HCT116 (cell line): ENCODE results near the gene MBD3L2B.
"Not testable (repeated sequence)": the region's sequence is repeated elsewhere in the genome, so short reads cannot be mapped to it uniquely, and the experiment has no call there.

Source experiments
- SP1 ChIP-seq: IDR thresholded peaks from 2 replicates; pipeline ENCODE4 v1.6.1; 2012; ENCODE audit warnings: low read depth
- ZFX ChIP-seq: fragments of 450-650 bp; IDR thresholded peaks from 2 replicates; pipeline ENCODE4 v1.6.1; 2017
- TF ChIP-seq, protein P1 (sequence below): IDR thresholded peaks from 2 replicates; pipeline ENCODE4 v1.6.1; 2012
- TF ChIP-seq, protein P2 (sequence below): IDR thresholded peaks from 2 replicates; pipeline ENCODE4 v1.6.1; 2011; ENCODE audit warnings: mild to moderate bottlenecking, low read length, moderate library complexity; ENCODE audit not compliant: insufficient replicate concordance; ENCODE audit errors: extremely low read depth

DNA sequence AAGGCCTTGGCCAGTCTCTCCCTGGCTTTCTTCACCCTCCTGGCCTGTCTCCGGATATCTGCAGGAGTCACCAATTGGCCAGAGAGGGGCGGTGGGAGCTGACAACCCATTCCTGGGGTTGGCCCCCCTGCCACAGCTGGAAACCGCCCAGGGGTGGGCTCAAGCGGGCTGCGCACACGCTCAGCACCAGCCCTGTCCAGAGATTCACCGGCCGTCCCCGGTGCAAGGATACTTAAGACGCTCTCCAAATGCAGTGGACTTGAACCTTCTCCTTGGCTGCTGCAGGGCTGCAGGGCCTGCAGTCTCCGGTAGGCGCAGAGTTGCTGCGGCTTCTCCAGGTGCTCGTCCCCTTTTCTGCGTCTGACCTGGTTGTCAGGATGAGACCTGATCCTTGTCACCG, 35.1 kb upstream of the MBD3L2B start:
- TF ChIP-seq, protein P1, sequence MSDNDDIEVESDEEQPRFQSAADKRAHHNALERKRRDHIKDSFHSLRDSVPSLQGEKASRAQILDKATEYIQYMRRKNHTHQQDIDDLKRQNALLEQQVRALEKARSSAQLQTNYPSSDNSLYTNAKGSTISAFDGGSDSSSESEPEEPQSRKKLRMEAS, result not testable (repeated sequence)
- not testable (repeated sequence) for TF ChIP-seq ZFX, SP1
- TF ChIP-seq, protein P2, sequence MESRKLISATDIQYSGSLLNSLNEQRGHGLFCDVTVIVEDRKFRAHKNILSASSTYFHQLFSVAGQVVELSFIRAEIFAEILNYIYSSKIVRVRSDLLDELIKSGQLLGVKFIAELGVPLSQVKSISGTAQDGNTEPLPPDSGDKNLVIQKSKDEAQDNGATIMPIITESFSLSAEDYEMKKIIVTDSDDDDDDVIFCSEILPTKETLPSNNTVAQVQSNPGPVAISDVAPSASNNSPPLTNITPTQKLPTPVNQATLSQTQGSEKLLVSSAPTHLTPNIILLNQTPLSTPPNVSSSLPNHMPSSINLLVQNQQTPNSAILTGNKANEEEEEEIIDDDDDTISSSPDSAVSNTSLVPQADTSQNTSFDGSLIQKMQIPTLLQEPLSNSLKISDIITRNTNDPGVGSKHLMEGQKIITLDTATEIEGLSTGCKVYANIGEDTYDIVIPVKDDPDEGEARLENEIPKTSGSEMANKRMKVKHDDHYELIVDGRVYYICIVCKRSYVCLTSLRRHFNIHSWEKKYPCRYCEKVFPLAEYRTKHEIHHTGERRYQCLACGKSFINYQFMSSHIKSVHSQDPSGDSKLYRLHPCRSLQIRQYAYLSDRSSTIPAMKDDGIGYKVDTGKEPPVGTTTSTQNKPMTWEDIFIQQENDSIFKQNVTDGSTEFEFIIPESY, result not testable (repeated sequence)
